ENCODE measurements around the gene MLH1. TPM values are rescaled to one million over a fixed set of nuclear protein-coding genes. Genes with fewer than 3 reads are reported as not detected.

Gene MLH1
- total RNA-seq, 1 donor from 2014 or later, result 42.9 TPM

DNA sequence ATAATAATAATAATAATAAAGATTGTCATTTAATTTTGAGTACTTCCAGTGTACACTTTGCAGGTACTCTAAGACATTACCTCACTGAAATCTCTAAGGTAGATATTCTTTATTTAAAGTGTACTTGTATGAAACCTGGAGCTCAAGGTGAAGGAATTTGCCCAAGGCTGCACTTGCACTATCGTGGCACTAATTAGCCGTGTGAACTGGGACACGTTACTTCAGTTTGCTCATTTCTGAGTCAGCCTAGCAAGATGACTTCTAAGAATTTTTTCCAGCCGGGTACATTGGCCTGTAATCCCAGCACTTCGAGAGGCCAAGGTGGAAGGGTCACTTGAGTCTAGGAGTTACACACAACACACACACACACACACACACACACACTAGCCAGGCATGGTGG is 33.5 kb downstream of the MLH1 start:
- H3K9me3 Mint-ChIP-seq (ENCODE audit: unreplicated experiment), result no peaks in the 10 kb centered on the region
- TF ChIP-seq, protein P1, sequence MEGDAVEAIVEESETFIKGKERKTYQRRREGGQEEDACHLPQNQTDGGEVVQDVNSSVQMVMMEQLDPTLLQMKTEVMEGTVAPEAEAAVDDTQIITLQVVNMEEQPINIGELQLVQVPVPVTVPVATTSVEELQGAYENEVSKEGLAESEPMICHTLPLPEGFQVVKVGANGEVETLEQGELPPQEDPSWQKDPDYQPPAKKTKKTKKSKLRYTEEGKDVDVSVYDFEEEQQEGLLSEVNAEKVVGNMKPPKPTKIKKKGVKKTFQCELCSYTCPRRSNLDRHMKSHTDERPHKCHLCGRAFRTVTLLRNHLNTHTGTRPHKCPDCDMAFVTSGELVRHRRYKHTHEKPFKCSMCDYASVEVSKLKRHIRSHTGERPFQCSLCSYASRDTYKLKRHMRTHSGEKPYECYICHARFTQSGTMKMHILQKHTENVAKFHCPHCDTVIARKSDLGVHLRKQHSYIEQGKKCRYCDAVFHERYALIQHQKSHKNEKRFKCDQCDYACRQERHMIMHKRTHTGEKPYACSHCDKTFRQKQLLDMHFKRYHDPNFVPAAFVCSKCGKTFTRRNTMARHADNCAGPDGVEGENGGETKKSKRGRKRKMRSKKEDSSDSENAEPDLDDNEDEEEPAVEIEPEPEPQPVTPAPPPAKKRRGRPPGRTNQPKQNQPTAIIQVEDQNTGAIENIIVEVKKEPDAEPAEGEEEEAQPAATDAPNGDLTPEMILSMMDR (IDR thresholded peaks at IDR 0.05; ENCODE audit: unreplicated experiment), result no peak
- H3K27ac Mint-ChIP-seq (ENCODE audit: unreplicated experiment), result no peak overlapping the region
- H3K4me1 Mint-ChIP-seq (ENCODE audit: unreplicated experiment), result no peaks in the 10 kb centered on the region
- no peaks in the 10 kb centered on the region for H3K27me3 Mint-ChIP-seq (ENCODE audit: unreplicated experiment)
- no peak overlapping the region for H3K4me3 Mint-ChIP-seq (ENCODE audit: unreplicated experiment)
- peaks cover 46% of the 10 kb centered on the region for H3K36me3 Mint-ChIP-seq (ENCODE audit: low read depth, unreplicated experiment)
- DNase-seq (ENCODE audit: low spot score), result no peak

DNA sequence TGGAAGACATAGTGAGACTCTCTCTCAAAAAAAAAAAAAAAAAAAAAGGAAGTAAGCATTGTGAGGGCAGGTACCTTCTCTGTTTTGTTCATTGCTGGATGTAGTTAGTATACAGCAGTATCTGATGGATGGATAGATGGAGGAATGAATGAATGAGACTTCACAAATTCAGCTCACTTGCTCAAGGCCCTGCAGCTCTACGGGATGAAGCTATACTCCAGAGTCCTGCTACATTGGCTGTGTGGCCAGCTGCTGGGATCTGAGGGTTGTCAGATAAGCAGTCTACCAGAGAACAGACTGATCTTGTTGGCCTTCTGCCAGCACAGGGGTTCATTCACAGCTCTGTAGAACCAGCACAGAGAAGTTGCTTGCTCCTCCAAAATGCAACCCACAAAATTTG is 35.0 kb downstream of the MLH1 start:
- Mint-ChIP-seq H3K9me3 (ENCODE audit: unreplicated experiment) (no peaks in the 10 kb centered on the region), H3K27me3 (ENCODE audit: unreplicated experiment) (no peaks in the 10 kb centered on the region), H3K36me3 (ENCODE audit: low read depth, unreplicated experiment) (peaks cover 39% of the 10 kb centered on the region), H3K27ac (ENCODE audit: unreplicated experiment) (no peak overlapping the region), H3K4me3 (ENCODE audit: unreplicated experiment) (no peak overlapping the region), H3K4me1 (ENCODE audit: unreplicated experiment) (no peaks in the 10 kb centered on the region)
- DNase-seq (ENCODE audit: low spot score), result no peak
- TF ChIP-seq, protein P1 (IDR thresholded peaks at IDR 0.05; ENCODE audit: unreplicated experiment), result no peak

DNA sequence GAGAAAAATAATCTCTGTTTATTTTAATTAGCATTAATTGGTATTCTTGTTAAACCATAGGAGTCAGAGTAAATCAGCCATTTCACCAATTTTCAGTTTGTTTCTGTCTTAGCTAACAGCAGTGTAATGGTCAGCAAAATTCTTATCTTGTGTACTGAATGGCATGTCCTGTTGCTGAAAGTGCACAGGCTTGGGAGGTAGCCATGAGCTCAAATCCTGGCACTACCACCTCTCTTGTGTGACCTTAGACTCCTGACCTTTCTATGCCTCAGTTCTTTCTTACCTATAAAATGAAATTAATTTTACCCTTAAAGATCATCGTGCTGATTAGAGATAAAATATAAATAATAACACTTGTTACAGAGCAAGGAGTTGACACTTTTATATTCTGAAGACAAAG is 35.8 kb downstream of the MLH1 start:
- Mint-ChIP-seq H3K36me3 (ENCODE audit: low read depth, unreplicated experiment) (peaks cover 35% of the 10 kb centered on the region), H3K27ac (ENCODE audit: unreplicated experiment) (no peak overlapping the region), H3K4me3 (ENCODE audit: unreplicated experiment) (no peak overlapping the region), H3K27me3 (ENCODE audit: unreplicated experiment) (no peaks in the 10 kb centered on the region), H3K4me1 (ENCODE audit: unreplicated experiment) (no peaks in the 10 kb centered on the region), H3K9me3 (ENCODE audit: unreplicated experiment) (no peaks in the 10 kb centered on the region)
- TF ChIP-seq, protein P1 (IDR thresholded peaks at IDR 0.05; ENCODE audit: unreplicated experiment), result no peak
- no peak for DNase-seq (ENCODE audit: low spot score)

DNA sequence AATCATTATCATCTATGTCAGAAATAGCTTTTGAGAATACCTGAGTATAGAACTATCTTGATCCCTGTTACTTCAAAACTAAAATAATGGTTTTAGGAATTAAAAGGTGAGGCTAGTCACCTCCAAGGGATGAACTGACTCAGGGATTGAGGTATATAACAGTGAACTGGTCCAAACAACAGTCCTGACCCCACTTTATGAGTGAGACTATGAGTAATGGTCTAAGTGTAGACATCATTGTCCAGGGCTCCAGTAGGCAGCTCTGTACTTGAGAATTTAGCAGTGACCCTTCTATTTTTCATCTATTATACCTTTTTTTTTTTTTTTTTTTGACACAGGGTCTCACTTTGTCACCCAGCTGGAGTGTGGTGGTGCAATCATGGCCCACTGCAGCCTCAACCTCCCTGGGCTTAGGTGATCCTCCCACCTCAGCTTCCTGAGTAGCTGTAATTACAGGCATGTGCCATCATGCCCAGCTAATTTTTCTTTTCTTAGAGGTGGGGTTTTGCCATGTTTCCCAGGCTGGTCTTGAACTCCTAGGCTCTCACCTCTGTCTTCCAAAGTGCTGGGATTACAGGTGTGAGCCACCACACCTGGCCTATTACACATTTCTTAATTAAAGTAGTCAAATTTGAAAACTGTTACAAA is 36.3 kb downstream of the MLH1 start:
- Mint-ChIP-seq H3K27me3 (ENCODE audit: unreplicated experiment) (no peaks in the 10 kb centered on the region), H3K36me3 (ENCODE audit: low read depth, unreplicated experiment) (peaks cover 35% of the 10 kb centered on the region)
- TF ChIP-seq, protein P1 (IDR thresholded peaks at IDR 0.05; ENCODE audit: unreplicated experiment), result no peak

DNA sequence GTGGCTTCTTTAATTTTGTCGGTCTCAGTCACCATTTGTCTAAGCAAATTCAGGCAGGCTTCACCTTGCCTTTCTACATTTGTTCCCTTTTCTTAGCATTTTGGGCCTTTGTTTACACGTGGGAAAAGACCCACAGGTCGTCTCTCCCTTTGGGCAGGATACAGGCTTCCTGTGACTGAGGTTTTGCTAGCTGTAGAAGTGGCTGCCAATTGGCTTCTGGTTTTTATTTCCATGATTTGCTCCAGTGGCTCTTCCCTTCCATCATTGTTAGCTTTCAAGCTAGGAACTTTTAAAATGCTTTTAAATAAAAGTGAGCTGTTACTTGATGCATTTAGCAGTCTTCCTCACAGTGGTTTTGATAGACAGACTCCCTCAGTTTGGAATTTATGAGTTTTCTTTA is 37.3 kb downstream of the MLH1 start:
- no peak for DNase-seq (ENCODE audit: low spot score)
- H3K4me1 Mint-ChIP-seq (ENCODE audit: unreplicated experiment), result no peaks in the 10 kb centered on the region
- no peak overlapping the region for H3K4me3 Mint-ChIP-seq (ENCODE audit: unreplicated experiment)
- H3K9me3 Mint-ChIP-seq (ENCODE audit: unreplicated experiment), result no peaks in the 10 kb centered on the region
- H3K27me3 Mint-ChIP-seq (ENCODE audit: unreplicated experiment), result no peaks in the 10 kb centered on the region
- peaks cover 40% of the 10 kb centered on the region for H3K36me3 Mint-ChIP-seq (ENCODE audit: low read depth, unreplicated experiment)
- no peak overlapping the region for H3K27ac Mint-ChIP-seq (ENCODE audit: unreplicated experiment)
- TF ChIP-seq, protein P1 (IDR thresholded peaks at IDR 0.05; ENCODE audit: unreplicated experiment), result no peak

More for the DNA sequence above, 36.3 kb downstream of the MLH1 start:
- no peaks in the 10 kb centered on the region for H3K4me1 Mint-ChIP-seq (ENCODE audit: unreplicated experiment)
- H3K9me3 Mint-ChIP-seq (ENCODE audit: unreplicated experiment), result no peaks in the 10 kb centered on the region
- DNase-seq (ENCODE audit: low spot score), result no peak
- H3K27ac Mint-ChIP-seq (ENCODE audit: unreplicated experiment), result no peak overlapping the region
- no peak overlapping the region for H3K4me3 Mint-ChIP-seq (ENCODE audit: unreplicated experiment)
